NK-92 (cell line): ENCODE measurements around the gene BCL11B.
"Not testable (repeated sequence)": the region's sequence is repeated elsewhere in the genome, so short reads cannot be mapped to it uniquely, and the experiment has no call there.

Experiments
- DNase-seq: peaks from one replicate; lab custom pipeline; 2025; ENCODE audit not compliant: unreplicated experiment; lab: John Stamatoyannopoulos, UW

Gene BCL11B

GRCh38 chr14:99203080-99203479 is 68.9 kb downstream of the BCL11B start:
- DNase-seq = no peak

- DNase-seq = no peak
Observed at GRCh38 chr14:99202516-99202915, 69.5 kb downstream of the BCL11B start.

GRCh38 chr14:99201351-99202073 is 70.5 kb downstream of the BCL11B start:
- no peak for DNase-seq

GRCh38 chr14:99200654-99201005 is 71.4 kb downstream of the BCL11B start:
- no peak for DNase-seq

GRCh38 chr14:99199846-99200653 is 71.9 kb downstream of the BCL11B start:
- no peak for DNase-seq

GRCh38 chr14:99198746-99199502 is 73.1 kb downstream of the BCL11B start:
- DNase-seq = no peak

GRCh38 chr14:99196310-99196650 is 75.7 kb downstream of the BCL11B start:
- DNase-seq = no peak

- DNase-seq = no peak
Observed at GRCh38 chr14:99195602-99196309, 76.2 kb downstream of the BCL11B start.

GRCh38 chr14:99194736-99195135 is 77.3 kb downstream of the BCL11B start:
- DNase-seq = no peak

- DNase-seq = no peak
Observed at GRCh38 chr14:99194136-99194535, 77.9 kb downstream of the BCL11B start.

- DNase-seq = no peak
Observed at GRCh38 chr14:99192830-99193229, 79.2 kb downstream of the BCL11B start.

GRCh38 chr14:99192028-99192621 is 79.9 kb downstream of the BCL11B start:
- DNase-seq = no peak

- DNase-seq = no peak
Observed at GRCh38 chr14:99191395-99192027, 80.5 kb downstream of the BCL11B start.

GRCh38 chr14:99190696-99191394 is 81.2 kb downstream of the BCL11B start:
- DNase-seq = no peak

GRCh38 chr14:99189201-99189801 is 82.7 kb downstream of the BCL11B start:
- no peak for DNase-seq

GRCh38 chr14:99188731-99189191 is 83.2 kb downstream of the BCL11B start:
- DNase-seq = no peak

GRCh38 chr14:99187858-99188257 is 84.1 kb downstream of the BCL11B start:
- no peak for DNase-seq

- DNase-seq = no peak
Observed at GRCh38 chr14:99186956-99187690, 84.9 kb downstream of the BCL11B start.

GRCh38 chr14:99186336-99186735 is 85.7 kb downstream of the BCL11B start:
- DNase-seq = not testable (repeated sequence)
